C4-2B (cell line): Measurements from ENCODE around the gene MKI67.

Experiments used
- CTCF ChIP-seq: fragments of 450-650 bp; conservative IDR thresholded peaks from 2 replicates; pipeline ENCODE4 v1.5.1; 2017; ENCODE audit warnings: mild to moderate bottlenecking
- ZFX ChIP-seq: fragments of 450-650 bp; IDR thresholded peaks from 2 replicates; pipeline ENCODE4 v1.6.1; 2017

GRCh38 chr10:128099901-128100300 is 26.3 kb downstream of the MKI67 start:
- no peak for TF ChIP-seq CTCF
- TF ChIP-seq ZFX: no peak
